H1 (cell line): Measurements from ENCODE around the gene MRPL41. TPM values are rescaled to one million over a fixed set of nuclear protein-coding genes. Genes with fewer than 3 reads are reported as not detected.

Experiments used
- NRF1 ChIP-seq: IDR thresholded peaks from 2 replicates; pipeline ENCODE4 v1.6.1; 2011; ENCODE audit warnings: mild to moderate bottlenecking, low read depth, low read length, improper control_type of control experiment
- SIX5 ChIP-seq: IDR thresholded peaks from 2 replicates; pipeline ENCODE4 v1.6.1; 2011; ENCODE audit warnings: mild to moderate bottlenecking, low read depth, low read length
- TEAD4 ChIP-seq: IDR thresholded peaks from 2 replicates; pipeline ENCODE4 v1.6.1; 2012; ENCODE audit warnings: low read depth, low read length, inconsistent platforms, mixed read lengths
- ZNF274 ChIP-seq: IDR thresholded peaks from 2 replicates; pipeline ENCODE4 v1.7.0; 2012; ENCODE audit warnings: low read length, borderline replicate concordance; ENCODE audit errors: extremely low read depth
- polyA plus RNA-seq, 7 experiments: library from polyadenylated mRNA; depleted of rRNA in 3 of 7; stranded (reverse) in 5 of 7; unstranded in 2 of 7; fragments of >200 nt in 5 of 7; fragments of 200-250 nt in 2 of 7; gene quantifications; 1 replicate in 5 of 7; 2 replicates in 1 of 7; 4 replicates in 1 of 7; pipeline versions ENCODE4 v1.2.1 to v1.2.3, GENCODE V29; 2011 to 2013; ENCODE audit warnings: missing spikeins in 2 of 7, mixed read lengths in 2 of 7
- total RNA-seq: library from RNA; stranded (reverse); fragmentation: NEBNext Ultra II Directional; extraction: Animal tissue kit (Norgen Biotek cat#: 25700); gene quantifications from 2 replicates; pipeline ENCODE4 v1.2.1, GENCODE V29; 2021

Gene MRPL41
- total and polyA plus RNA-seq, 2 of the 8 experiments (the other 6 are each of a cell fraction or from before 2014, with no cell fraction given): 47.2 to 58.1 TPM

DNA sequence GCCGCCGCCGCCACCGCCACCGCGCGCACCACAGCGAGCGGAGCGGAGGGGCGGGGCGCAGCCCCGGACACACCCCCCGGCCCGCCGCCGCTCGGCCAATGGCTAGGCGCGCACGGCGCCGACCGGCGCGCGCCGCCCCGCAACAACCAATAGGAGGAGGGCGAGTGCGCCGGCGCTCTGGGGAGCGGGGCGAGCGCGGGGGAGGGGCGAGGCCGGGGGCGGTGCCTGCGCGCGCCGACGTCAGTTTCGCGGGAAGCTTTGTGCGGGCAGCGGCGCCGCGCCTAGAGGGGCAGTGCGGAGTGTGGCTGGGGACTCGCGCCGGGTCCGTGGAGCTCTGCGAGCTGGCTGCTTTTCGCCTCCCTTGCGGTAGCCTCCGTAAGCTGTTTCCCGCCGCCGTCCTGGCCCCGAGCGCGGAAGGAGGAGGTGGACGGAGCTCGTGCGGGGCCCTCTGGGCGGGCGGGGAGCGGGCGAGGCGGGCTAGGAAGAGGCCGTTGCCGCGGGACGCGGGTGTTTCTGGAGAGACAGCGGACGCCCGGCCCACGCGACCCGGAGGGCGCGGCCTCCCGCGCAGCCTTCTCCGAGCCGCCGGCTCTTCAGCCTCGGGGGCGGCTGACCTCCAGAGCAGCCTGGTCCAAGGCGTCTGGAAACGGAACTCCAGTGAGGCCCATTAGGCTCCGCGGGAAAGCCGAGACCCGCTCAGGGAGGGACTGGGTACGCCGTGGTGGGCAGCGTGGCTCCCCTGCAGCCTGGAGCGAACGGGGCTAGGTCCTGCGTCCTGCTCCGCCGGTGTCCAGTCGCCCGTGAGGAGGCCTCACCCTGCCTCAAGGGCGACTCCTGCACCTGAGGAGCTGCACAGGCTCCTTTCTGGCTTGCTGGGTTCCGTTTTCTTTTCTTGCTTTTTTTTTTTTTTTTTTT is 39.0 kb downstream of the MRPL41 start, which contains the start of gene ZMYND19 (continued):
- TF ChIP-seq NRF1 (peak; percentile 35; the same call in 1 of the 2 replicates), TEAD4 (no peak), SIX5 (no peak), ZNF274 (no peak)
